Left forelimb (tissue), 1 donor: ENCODE results near the gene CDH13.

ENCODE experiments used
- DNase-seq: peaks from one replicate; pipeline ENCODE4 v3.0.0-alpha.2; 2018; ENCODE audit warnings: low spot score

CDH13 gene

GRCh38 chr16:83045790-83046189, 419.0 kb downstream of the CDH13 start:
- no peak for DNase-seq

- DNase-seq, result no peak
Observed at GRCh38 chr16:83046664-83047063, 419.9 kb downstream of the CDH13 start.

GRCh38 chr16:83051451-83051850, 424.7 kb downstream of the CDH13 start:
- no peak for DNase-seq

- no peak for DNase-seq
Observed at GRCh38 chr16:83054283-83054682, 427.5 kb downstream of the CDH13 start.

- no peak for DNase-seq
Observed at GRCh38 chr16:83058376-83058775, 431.6 kb downstream of the CDH13 start.

GRCh38 chr16:83059237-83059636, 432.5 kb downstream of the CDH13 start:
- no peak for DNase-seq

- no peak for DNase-seq
Observed at GRCh38 chr16:83066011-83066410, 439.2 kb downstream of the CDH13 start.

- no peak for DNase-seq
Observed at GRCh38 chr16:83066881-83067280, 440.1 kb downstream of the CDH13 start.

GRCh38 chr16:83068686-83069085, 441.9 kb downstream of the CDH13 start:
- no peak for DNase-seq

GRCh38 chr16:83070416-83071209, 443.8 kb downstream of the CDH13 start:
- DNase-seq, result no peak

- no peak for DNase-seq
Observed at GRCh38 chr16:83075956-83076355, 449.2 kb downstream of the CDH13 start.

- DNase-seq, result no peak
Observed at GRCh38 chr16:83083361-83083760, 456.6 kb downstream of the CDH13 start.

GRCh38 chr16:83085660-83086059, 458.9 kb downstream of the CDH13 start:
- no peak for DNase-seq

- no peak for DNase-seq
Observed at GRCh38 chr16:83095941-83096692, 469.3 kb downstream of the CDH13 start.

GRCh38 chr16:83098536-83098935, 471.8 kb downstream of the CDH13 start:
- DNase-seq, result no peak

- no peak for DNase-seq
Observed at GRCh38 chr16:83100679-83101078, 473.9 kb downstream of the CDH13 start.

GRCh38 chr16:83102336-83102735, 475.6 kb downstream of the CDH13 start:
- no peak for DNase-seq

- no peak for DNase-seq
Observed at GRCh38 chr16:83105279-83106077, 478.7 kb downstream of the CDH13 start.

- DNase-seq, result no peak
Observed at GRCh38 chr16:83109490-83110125, 482.8 kb downstream of the CDH13 start.

GRCh38 chr16:83110269-83110668, 483.5 kb downstream of the CDH13 start:
- no peak for DNase-seq

- no peak for DNase-seq
Observed at GRCh38 chr16:83113317-83113716, 486.5 kb downstream of the CDH13 start.

GRCh38 chr16:83113811-83114210, 487.0 kb downstream of the CDH13 start:
- no peak for DNase-seq
